ENCODE data around the gene TYW1B. TPM values are rescaled to one million over a fixed set of nuclear protein-coding genes. Genes with fewer than 3 reads are reported as not detected.
"Not testable (repeated sequence)": the region's sequence is repeated elsewhere in the genome, so short reads cannot be mapped to it uniquely, and the experiment has no call there.

Gene TYW1B
- total and polyA plus RNA-seq, 4 donors, result 1.0 to 3.8 (median 2.1) TPM

GRCh38 chr7:72625721-72626423 is 202.1 kb downstream of the TYW1B start:
- ATAC-seq (ENCODE audit: low FRiP score), result not testable (repeated sequence)
- 14 to 36% methylated on average over 3 of the region's 4 CpGs for WGBS, 2 donors

GRCh38 chr7:72622532-72622931 is 205.5 kb downstream of the TYW1B start:
- ATAC-seq (ENCODE audit: low FRiP score) (no peak), DNase-seq (no peak)
- H3K27ac ChIP-seq (ENCODE audit: low read depth in 1 of 2, low read length in 2 of 2), result no peak overlapping the region
- no peaks in the 10 kb centered on the region for H3K4me1 ChIP-seq (ENCODE audit: control insufficient read depth in 1 of 2, insufficient read depth in 2 of 2, low read length in 2 of 2)
- H3K36me3 ChIP-seq (ENCODE audit: control insufficient read depth in 1 of 2, insufficient read depth in 2 of 2, low read length in 1 of 2), result no peaks in the 10 kb centered on the region
- no peaks in the 10 kb centered on the region for H3K27me3 ChIP-seq (ENCODE audit: control insufficient read depth in 1 of 2, insufficient read depth in 2 of 2, low read length in 1 of 2)
- intact Hi-C loops (cut with DNase I), result no loop called here
- no peak overlapping the region for H3K4me3 ChIP-seq (ENCODE audit: low read length in 2 of 2)
- WGBS, 2 donors, result 95% methylated on average over 8 of the region's 8 CpGs
- H3K9me3 ChIP-seq (ENCODE audit: control insufficient read depth, low read length), result no peaks in the 10 kb centered on the region

More at GRCh38 chr7:72625721-72626423, 202.1 kb downstream of the TYW1B start:
- H3K9me3 ChIP-seq (ENCODE audit: control insufficient read depth, low read length); H3K27me3 ChIP-seq (ENCODE audit: control insufficient read depth in 1 of 2, insufficient read depth in 2 of 2, low read length in 1 of 2); H3K4me3 ChIP-seq (ENCODE audit: low read length in 2 of 2); DNase-seq; intact Hi-C loops (cut with DNase I); H3K4me1 ChIP-seq (ENCODE audit: control insufficient read depth in 1 of 2, insufficient read depth in 2 of 2, low read length in 2 of 2); H3K27ac ChIP-seq (ENCODE audit: low read depth in 1 of 2, low read length in 2 of 2); H3K36me3 ChIP-seq (ENCODE audit: control insufficient read depth in 1 of 2, insufficient read depth in 2 of 2, low read length in 1 of 2): not testable (repeated sequence)

GRCh38 chr7:72621761-72622187 is 206.2 kb downstream of the TYW1B start:
- intact Hi-C loops (cut with DNase I); H3K36me3 ChIP-seq (ENCODE audit: control insufficient read depth in 1 of 2, insufficient read depth in 2 of 2, low read length in 1 of 2): not testable (repeated sequence)
- WGBS, 2 donors, result 56 to 75% methylated on average over 3 of the region's 3 CpGs

GRCh38 chr7:72620923-72621322 is 207.1 kb downstream of the TYW1B start:
- H3K9me3 ChIP-seq (ENCODE audit: control insufficient read depth, low read length); intact Hi-C loops (cut with DNase I); H3K4me3 ChIP-seq (ENCODE audit: low read length in 2 of 2); H3K4me1 ChIP-seq (ENCODE audit: control insufficient read depth in 1 of 2, insufficient read depth in 2 of 2, low read length in 2 of 2); H3K27me3 ChIP-seq (ENCODE audit: control insufficient read depth in 1 of 2, insufficient read depth in 2 of 2, low read length in 1 of 2); H3K36me3 ChIP-seq (ENCODE audit: control insufficient read depth in 1 of 2, insufficient read depth in 2 of 2, low read length in 1 of 2); ATAC-seq (ENCODE audit: low FRiP score); DNase-seq; H3K27ac ChIP-seq (ENCODE audit: low read depth in 1 of 2, low read length in 2 of 2): not testable (repeated sequence)
- 85 to 93% methylated on average over 2 of the region's 2 CpGs for WGBS, 2 donors

More at GRCh38 chr7:72621761-72622187, 206.2 kb downstream of the TYW1B start:
- H3K4me3 ChIP-seq (ENCODE audit: low read length in 2 of 2); H3K27me3 ChIP-seq (ENCODE audit: control insufficient read depth in 1 of 2, insufficient read depth in 2 of 2, low read length in 1 of 2); DNase-seq; ATAC-seq (ENCODE audit: low FRiP score); H3K4me1 ChIP-seq (ENCODE audit: control insufficient read depth in 1 of 2, insufficient read depth in 2 of 2, low read length in 2 of 2); H3K27ac ChIP-seq (ENCODE audit: low read depth in 1 of 2, low read length in 2 of 2); H3K9me3 ChIP-seq (ENCODE audit: control insufficient read depth, low read length): not testable (repeated sequence)

- H3K4me1 ChIP-seq (ENCODE audit: control insufficient read depth in 1 of 2, insufficient read depth in 2 of 2, low read length in 2 of 2); H3K27ac ChIP-seq (ENCODE audit: low read depth in 1 of 2, low read length in 2 of 2); intact Hi-C loops (cut with DNase I); ATAC-seq (ENCODE audit: low FRiP score); DNase-seq; H3K4me3 ChIP-seq (ENCODE audit: low read length in 2 of 2); H3K9me3 ChIP-seq (ENCODE audit: control insufficient read depth, low read length); H3K27me3 ChIP-seq (ENCODE audit: control insufficient read depth in 1 of 2, insufficient read depth in 2 of 2, low read length in 1 of 2); H3K36me3 ChIP-seq (ENCODE audit: control insufficient read depth in 1 of 2, insufficient read depth in 2 of 2, low read length in 1 of 2): not testable (repeated sequence)
- 74 to 77% methylated on average over 11 of the region's 11 CpGs for WGBS, 2 donors
Observed at GRCh38 chr7:72618435-72619180, 209.4 kb downstream of the TYW1B start.

- H3K4me3 ChIP-seq (ENCODE audit: low read length in 2 of 2); ATAC-seq (ENCODE audit: low FRiP score); H3K36me3 ChIP-seq (ENCODE audit: control insufficient read depth in 1 of 2, insufficient read depth in 2 of 2, low read length in 1 of 2); intact Hi-C loops (cut with DNase I); H3K27me3 ChIP-seq (ENCODE audit: control insufficient read depth in 1 of 2, insufficient read depth in 2 of 2, low read length in 1 of 2); DNase-seq; H3K27ac ChIP-seq (ENCODE audit: low read depth in 1 of 2, low read length in 2 of 2); H3K9me3 ChIP-seq (ENCODE audit: control insufficient read depth, low read length); H3K4me1 ChIP-seq (ENCODE audit: control insufficient read depth in 1 of 2, insufficient read depth in 2 of 2, low read length in 2 of 2): not testable (repeated sequence)
- WGBS, 2 donors, result 91 to 92% methylated on average over 5 of the region's 5 CpGs
Observed at GRCh38 chr7:72609761-72610160, 218.2 kb downstream of the TYW1B start.

GRCh38 chr7:72607988-72608387 is 220.0 kb downstream of the TYW1B start:
- H3K4me3 ChIP-seq (ENCODE audit: low read length in 2 of 2); H3K4me1 ChIP-seq (ENCODE audit: control insufficient read depth in 1 of 2, insufficient read depth in 2 of 2, low read length in 2 of 2); H3K27ac ChIP-seq (ENCODE audit: low read depth in 1 of 2, low read length in 2 of 2); H3K9me3 ChIP-seq (ENCODE audit: control insufficient read depth, low read length); ATAC-seq (ENCODE audit: low FRiP score); H3K27me3 ChIP-seq (ENCODE audit: control insufficient read depth in 1 of 2, insufficient read depth in 2 of 2, low read length in 1 of 2); DNase-seq; intact Hi-C loops (cut with DNase I); H3K36me3 ChIP-seq (ENCODE audit: control insufficient read depth in 1 of 2, insufficient read depth in 2 of 2, low read length in 1 of 2): not testable (repeated sequence)

GRCh38 chr7:72605863-72606431 is 222.1 kb downstream of the TYW1B start:
- H3K36me3 ChIP-seq (ENCODE audit: control insufficient read depth in 1 of 2, insufficient read depth in 2 of 2, low read length in 1 of 2); H3K27me3 ChIP-seq (ENCODE audit: control insufficient read depth in 1 of 2, insufficient read depth in 2 of 2, low read length in 1 of 2); H3K9me3 ChIP-seq (ENCODE audit: control insufficient read depth, low read length); H3K4me1 ChIP-seq (ENCODE audit: control insufficient read depth in 1 of 2, insufficient read depth in 2 of 2, low read length in 2 of 2); H3K27ac ChIP-seq (ENCODE audit: low read depth in 1 of 2, low read length in 2 of 2); intact Hi-C loops (cut with DNase I); DNase-seq; ATAC-seq (ENCODE audit: low FRiP score); H3K4me3 ChIP-seq (ENCODE audit: low read length in 2 of 2): not testable (repeated sequence)
- 75 to 78% methylated on average over 7 of the region's 7 CpGs for WGBS, 2 donors

Measured in aorta (tissue), 5 donors.